WI38 (cell line): ENCODE data around the gene IQSEC1.

Experiments
- H3K4me3 ChIP-seq: 2 replicates; pipeline ENCODE4 v1.5.1; 2011; ENCODE audit warnings: low read depth, mild to moderate bottlenecking, control low read depth, low read length
- TF ChIP-seq, protein P1 (sequence below): IDR thresholded peaks from 2 replicates; pipeline ENCODE4 v1.5.1; 2012; ENCODE audit warnings: low read depth, mild to moderate bottlenecking, control low read depth, low read length

The IQSEC1 gene

DNA sequence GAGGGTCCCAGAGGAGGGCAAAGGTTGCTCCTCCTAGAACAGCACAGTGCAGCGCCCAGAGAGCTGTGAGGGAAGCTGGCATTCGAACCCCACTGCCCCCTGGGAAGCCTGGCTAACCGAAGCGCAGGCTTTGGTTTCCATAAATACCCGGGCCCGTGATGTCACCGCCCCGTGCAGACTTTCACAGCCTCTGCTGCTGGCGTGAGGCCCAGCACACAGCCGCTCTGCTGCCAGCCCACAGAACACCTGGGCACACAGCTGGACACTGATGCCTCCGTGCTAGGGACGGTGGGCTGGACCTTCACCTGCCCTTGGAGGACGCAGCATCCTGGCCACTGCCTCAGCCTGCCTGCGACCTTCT lies 1.0 kb downstream of the IQSEC1 start:
- TF ChIP-seq, protein P1, sequence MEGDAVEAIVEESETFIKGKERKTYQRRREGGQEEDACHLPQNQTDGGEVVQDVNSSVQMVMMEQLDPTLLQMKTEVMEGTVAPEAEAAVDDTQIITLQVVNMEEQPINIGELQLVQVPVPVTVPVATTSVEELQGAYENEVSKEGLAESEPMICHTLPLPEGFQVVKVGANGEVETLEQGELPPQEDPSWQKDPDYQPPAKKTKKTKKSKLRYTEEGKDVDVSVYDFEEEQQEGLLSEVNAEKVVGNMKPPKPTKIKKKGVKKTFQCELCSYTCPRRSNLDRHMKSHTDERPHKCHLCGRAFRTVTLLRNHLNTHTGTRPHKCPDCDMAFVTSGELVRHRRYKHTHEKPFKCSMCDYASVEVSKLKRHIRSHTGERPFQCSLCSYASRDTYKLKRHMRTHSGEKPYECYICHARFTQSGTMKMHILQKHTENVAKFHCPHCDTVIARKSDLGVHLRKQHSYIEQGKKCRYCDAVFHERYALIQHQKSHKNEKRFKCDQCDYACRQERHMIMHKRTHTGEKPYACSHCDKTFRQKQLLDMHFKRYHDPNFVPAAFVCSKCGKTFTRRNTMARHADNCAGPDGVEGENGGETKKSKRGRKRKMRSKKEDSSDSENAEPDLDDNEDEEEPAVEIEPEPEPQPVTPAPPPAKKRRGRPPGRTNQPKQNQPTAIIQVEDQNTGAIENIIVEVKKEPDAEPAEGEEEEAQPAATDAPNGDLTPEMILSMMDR: no peak
- H3K4me3 ChIP-seq: no peak overlapping the region

DNA sequence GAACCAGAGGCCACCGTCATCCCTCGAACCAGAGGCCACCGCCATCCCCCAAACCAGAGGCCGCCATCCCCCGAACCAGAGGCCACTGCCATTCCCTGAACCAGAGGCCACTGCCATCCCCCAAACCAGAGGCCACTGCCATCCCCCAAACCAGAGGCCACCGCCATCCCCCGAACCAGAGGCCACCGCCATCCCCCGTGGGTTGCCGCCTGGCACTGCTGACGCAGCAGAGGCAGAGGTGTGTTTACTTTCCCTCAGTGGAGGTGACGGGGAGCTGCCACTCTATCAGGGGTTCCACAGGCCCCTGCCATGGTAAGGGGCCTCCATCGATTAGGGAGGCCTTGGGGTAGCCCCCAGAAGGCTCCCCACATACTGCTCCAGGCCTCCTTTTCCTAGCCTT lies 1.5 kb downstream of the IQSEC1 start:
- TF ChIP-seq, protein P1: no peak
- no peak overlapping the region for H3K4me3 ChIP-seq

DNA sequence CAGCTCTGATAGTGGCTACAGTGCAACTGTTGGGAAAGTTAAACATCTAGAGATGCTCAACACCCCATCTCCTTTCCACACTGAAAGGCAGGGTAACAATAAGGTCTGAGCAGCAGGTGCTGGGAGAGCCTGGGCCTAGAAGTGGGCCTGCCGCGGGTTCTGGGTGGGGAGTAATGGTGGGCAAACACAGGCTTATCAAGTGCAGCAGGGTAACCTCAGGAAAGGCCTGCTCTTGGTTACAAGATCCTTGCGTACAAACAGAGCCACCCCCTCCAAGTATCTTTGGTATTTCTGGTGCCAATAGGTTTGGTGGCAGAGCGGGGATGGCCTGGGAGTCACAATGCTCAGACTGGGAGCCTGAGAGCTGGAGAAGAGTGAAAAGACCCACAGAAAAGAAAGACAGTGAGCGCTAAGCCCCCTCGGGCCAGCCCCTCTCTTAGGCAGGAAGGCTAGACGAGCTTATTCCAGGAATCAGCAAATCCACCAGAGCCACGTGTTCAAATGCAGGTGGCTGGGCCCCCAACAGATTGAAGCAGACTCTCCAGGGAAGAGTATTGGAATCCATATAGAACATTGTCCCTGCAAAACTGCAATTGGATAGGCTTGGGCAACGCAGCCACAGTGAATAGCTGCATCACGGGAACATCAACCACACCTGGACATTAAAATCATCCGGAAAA lies 2.7 kb downstream of the IQSEC1 start:
- TF ChIP-seq, protein P1: no peak
- no peak overlapping the region for H3K4me3 ChIP-seq

DNA sequence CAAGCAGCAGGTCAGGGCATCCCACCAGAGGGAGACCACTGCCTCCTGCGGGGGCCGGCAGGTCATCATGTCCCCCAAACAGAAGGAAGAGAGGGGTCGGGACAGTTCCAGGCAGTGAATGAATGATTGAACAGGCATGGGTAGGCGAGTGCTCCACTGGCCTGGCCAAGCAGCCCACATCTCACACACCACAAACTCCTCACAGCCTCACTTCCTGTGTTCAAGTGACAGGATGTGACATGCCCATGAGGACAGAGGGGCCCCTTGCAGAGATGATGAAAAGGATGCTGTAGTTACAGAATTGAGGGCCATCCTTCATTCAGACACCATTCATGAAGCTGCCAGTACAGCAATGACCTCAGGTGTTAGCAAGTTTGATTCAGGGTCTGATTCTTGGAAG lies 3.7 kb downstream of the IQSEC1 start:
- H3K4me3 ChIP-seq: no peak overlapping the region
- TF ChIP-seq, protein P1: no peak

DNA sequence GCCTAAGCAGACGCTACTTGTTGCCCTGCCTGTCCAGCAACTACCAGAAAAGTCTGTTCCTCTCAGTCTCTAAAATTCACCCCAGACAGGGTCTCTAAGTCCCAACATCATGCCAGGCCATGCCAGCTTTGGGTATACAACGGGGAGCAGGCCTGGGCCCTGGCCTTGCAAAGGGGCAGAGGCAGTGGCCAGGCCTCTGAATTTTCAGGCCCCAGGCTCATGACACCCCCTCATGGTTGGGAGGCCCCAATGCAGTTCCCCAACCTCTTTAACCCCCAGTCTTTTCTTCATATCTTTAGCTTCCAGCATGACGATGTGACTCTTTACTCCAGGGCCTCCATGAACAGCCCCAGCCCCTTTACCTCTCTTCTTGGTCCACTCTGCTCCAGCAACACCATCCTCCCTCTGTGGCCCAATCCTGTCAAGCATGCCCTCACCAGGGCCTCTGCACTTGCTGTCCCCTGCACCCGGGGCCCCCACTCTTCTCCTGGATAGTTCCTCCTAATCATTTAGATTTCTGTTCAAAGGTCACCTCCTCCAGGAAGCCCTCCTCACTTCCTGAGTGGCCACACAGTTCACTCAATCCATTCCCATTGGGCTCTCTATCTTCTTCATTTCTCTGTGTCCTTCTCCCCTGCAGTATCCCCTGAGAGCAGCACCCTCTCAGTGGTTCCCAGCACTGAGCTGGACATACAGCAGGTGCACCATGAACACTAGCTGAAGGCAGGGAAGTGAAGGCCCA lies 4.8 kb downstream of the IQSEC1 start:
- TF ChIP-seq, protein P1: no peak
- H3K4me3 ChIP-seq: no peak overlapping the region

DNA sequence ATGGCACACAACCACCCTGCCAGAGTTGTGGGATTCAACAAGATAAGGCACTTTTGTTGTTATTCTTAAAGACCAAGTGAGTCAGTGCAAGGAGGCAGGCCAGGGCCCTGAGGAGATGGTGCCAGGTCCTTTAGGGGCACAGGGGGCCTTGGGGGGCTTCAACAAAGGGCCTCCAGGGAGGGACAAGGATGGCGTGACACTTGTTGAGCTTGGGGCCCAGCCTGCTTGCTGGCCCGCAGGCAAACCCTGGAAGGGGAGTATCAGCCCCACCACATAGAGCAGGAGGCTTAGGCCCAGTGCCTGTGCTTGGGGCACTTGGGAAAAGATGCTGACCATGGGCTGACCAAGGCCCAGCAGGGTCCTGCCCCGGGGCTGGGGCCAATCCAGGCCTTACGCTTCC lies 5.5 kb downstream of the IQSEC1 start:
- H3K4me3 ChIP-seq: no peak overlapping the region
- TF ChIP-seq, protein P1: no peak

DNA sequence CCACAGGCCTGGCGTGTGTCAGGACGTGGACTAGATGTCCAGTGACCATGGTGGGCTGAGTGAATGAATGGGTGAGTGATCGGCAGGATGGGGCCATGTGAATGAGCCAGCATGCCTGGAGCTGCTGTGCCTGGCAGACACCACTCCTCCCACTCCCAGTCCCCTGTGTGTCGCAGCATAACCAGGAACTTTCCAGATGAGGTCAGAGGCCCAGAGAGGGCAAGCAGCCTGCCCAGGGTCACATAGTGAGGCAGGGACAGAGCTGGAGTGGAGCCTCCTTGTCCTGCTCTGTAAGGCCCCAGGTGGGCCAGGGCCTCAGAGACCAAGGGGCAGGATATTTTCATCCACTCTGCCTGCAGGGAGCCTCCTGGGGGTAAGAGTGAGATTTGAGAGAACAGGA lies 6.4 kb downstream of the IQSEC1 start:
- H3K4me3 ChIP-seq: no peak overlapping the region
- TF ChIP-seq, protein P1: no peak
